OCI-LY3 (cell line): ENCODE data around the gene PTPRT.

ENCODE experiments used
- EZH2phosphoT487 ChIP-seq: fragments of 200-600 bp; shearing (Covaris generic); IDR thresholded peaks from 2 replicates; pipeline ENCODE4 v1.6.1; 2018; ENCODE audit warnings: antibody characterized with exemption, mixed run types, low read depth
- TF ChIP-seq, protein P1 (sequence below): fragments of 200-600, 300-600 bp; sonication (generic); IDR thresholded peaks from 2 replicates; pipeline ENCODE4 v1.5.1; 2014; ENCODE audit warnings: antibody characterized with exemption, low read length, low read depth

DNA sequence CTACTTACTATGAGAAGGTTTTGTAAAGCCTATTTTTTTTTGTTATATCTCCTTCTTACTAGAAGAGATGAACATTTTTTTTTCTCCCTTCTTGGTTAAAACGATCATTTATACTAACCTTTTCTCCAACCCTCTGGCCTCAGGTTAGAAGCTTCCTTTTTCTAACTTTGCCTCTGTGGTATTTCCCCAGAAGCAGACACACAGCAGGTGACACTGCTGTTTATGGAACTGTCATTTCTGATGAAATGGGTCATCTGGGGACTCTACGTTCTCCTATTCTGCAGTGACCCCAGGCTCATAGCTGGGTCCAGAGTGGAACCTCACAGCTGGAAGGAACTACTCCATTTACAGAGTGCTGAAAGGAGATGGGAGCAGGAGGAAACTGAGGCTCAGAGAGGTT is 825.3 kb downstream of the PTPRT start:
- TF ChIP-seq, protein P1, sequence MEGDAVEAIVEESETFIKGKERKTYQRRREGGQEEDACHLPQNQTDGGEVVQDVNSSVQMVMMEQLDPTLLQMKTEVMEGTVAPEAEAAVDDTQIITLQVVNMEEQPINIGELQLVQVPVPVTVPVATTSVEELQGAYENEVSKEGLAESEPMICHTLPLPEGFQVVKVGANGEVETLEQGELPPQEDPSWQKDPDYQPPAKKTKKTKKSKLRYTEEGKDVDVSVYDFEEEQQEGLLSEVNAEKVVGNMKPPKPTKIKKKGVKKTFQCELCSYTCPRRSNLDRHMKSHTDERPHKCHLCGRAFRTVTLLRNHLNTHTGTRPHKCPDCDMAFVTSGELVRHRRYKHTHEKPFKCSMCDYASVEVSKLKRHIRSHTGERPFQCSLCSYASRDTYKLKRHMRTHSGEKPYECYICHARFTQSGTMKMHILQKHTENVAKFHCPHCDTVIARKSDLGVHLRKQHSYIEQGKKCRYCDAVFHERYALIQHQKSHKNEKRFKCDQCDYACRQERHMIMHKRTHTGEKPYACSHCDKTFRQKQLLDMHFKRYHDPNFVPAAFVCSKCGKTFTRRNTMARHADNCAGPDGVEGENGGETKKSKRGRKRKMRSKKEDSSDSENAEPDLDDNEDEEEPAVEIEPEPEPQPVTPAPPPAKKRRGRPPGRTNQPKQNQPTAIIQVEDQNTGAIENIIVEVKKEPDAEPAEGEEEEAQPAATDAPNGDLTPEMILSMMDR, result no peak
- TF ChIP-seq EZH2phosphoT487, result no peak
